A549 (cell line): ENCODE results near the gene CD96.

ENCODE experiments used
- CEBPB ChIP-seq, 2 experiments: fragments of >200 bp in 1 of 2; sonication (Bioruptor Twin) in 1 of 2; formaldehyde crosslinking in 1 of 2; IDR thresholded peaks; 2 replicates each; pipeline ENCODE4 v1.6.1; 2012 to 2016
- ESRRA ChIP-seq: fragments of 150-350 bp; IDR thresholded peaks from 2 replicates; pipeline ENCODE4 v1.6.1; 2014; ENCODE audit warnings: mild to moderate bottlenecking, low read length, borderline replicate concordance
- GATA3 ChIP-seq: IDR thresholded peaks from 2 replicates; pipeline ENCODE4 v1.6.1; 2012; ENCODE audit warnings: borderline replicate concordance
- NR3C1 ChIP-seq: fragments of >200 bp; sonication (Bioruptor Twin); formaldehyde crosslinking; IDR thresholded peaks from 3 replicates; pipeline ENCODE4 v1.6.1; 2017
- POLR2A ChIP-seq: IDR thresholded peaks from 2 replicates; pipeline ENCODE4 v1.6.1; 2012; ENCODE audit warnings: mild to moderate bottlenecking, low read length
- RCOR1 ChIP-seq: fragments of 150-350 bp; IDR thresholded peaks from 2 replicates; pipeline ENCODE4 v1.6.1; 2014; ENCODE audit warnings: antibody characterized with exemption, low read length, low read depth
- USF2 ChIP-seq: fragments of 450-650 bp; IDR thresholded peaks from 2 replicates; pipeline ENCODE4 v1.6.1; 2014; ENCODE audit warnings: antibody characterized with exemption
- TF ChIP-seq, protein P1 (sequence below): fragments of >200 bp; sonication (Bioruptor Twin); formaldehyde crosslinking; IDR thresholded peaks from 3 replicates; pipeline ENCODE4 v1.5.1; 2016
- TF ChIP-seq, protein P2 (sequence below): fragments of 250-450 bp; sonication (Bioruptor Pico); IDR thresholded peaks from 2 replicates; pipeline ENCODE4 v1.5.0; 2021; ENCODE audit warnings: mild to moderate bottlenecking, moderate library complexity, borderline replicate concordance
- TF ChIP-seq, protein P3 (sequence below): IDR thresholded peaks from 2 replicates; pipeline ENCODE4 v1.6.1; 2012

DNA sequence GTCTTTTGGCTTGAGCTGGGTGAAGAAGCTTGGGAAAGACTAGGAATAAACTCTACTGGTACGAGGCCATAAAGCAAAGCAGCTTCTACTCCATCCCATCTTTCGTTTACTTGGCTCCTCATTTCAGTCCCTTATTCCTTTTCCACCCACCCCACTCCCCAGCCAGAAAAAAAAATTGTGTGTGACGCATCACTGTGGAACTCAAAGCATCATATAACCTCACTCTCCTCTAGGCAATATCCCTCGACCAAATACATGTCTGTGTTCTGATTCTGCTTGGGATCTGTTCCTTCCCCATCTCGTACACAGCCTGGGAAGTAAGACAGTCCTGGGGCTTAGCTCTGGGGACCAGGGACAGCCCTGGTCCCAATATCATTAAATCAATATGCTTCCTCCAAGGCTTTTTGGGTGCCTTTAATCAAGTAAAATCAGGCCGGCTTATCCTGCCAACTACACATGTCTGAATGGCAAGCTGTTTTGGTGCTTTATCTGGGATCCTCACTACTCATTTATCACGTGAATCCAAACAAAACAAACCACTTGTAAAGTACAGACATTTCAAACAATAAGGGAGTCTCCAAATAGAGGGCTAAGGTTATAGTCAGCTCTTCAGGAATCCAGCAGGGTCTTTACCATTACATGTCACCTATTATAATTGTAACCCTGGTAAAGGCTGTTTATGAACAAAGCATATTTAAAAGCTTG, 128.1 kb downstream of the CD96 start:
- TF ChIP-seq, protein P1, sequence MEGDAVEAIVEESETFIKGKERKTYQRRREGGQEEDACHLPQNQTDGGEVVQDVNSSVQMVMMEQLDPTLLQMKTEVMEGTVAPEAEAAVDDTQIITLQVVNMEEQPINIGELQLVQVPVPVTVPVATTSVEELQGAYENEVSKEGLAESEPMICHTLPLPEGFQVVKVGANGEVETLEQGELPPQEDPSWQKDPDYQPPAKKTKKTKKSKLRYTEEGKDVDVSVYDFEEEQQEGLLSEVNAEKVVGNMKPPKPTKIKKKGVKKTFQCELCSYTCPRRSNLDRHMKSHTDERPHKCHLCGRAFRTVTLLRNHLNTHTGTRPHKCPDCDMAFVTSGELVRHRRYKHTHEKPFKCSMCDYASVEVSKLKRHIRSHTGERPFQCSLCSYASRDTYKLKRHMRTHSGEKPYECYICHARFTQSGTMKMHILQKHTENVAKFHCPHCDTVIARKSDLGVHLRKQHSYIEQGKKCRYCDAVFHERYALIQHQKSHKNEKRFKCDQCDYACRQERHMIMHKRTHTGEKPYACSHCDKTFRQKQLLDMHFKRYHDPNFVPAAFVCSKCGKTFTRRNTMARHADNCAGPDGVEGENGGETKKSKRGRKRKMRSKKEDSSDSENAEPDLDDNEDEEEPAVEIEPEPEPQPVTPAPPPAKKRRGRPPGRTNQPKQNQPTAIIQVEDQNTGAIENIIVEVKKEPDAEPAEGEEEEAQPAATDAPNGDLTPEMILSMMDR: no peak
- TF ChIP-seq POLR2A (no peak), USF2 (no peak), GATA3 (no peak), RCOR1 (no peak), NR3C1 (no peak), CEBPB (IDR thresholded peaks at IDR 0.05) (no peak), ESRRA (no peak)
- TF ChIP-seq, protein P2, sequence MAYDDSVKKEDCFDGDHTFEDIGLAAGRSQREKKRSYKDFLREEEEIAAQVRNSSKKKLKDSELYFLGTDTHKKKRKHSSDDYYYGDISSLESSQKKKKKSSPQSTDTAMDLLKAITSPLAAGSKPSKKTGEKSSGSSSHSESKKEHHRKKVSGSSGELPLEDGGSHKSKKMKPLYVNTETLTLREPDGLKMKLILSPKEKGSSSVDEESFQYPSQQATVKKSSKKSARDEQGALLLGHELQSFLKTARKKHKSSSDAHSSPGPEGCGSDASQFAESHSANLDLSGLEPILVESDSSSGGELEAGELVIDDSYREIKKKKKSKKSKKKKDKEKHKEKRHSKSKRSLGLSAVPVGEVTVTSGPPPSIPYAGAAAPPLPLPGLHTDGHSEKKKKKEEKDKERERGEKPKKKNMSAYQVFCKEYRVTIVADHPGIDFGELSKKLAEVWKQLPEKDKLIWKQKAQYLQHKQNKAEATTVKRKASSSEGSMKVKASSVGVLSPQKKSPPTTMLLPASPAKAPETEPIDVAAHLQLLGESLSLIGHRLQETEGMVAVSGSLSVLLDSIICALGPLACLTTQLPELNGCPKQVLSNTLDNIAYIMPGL (CRISPR knock-in tag): no peak
- TF ChIP-seq, protein P3, sequence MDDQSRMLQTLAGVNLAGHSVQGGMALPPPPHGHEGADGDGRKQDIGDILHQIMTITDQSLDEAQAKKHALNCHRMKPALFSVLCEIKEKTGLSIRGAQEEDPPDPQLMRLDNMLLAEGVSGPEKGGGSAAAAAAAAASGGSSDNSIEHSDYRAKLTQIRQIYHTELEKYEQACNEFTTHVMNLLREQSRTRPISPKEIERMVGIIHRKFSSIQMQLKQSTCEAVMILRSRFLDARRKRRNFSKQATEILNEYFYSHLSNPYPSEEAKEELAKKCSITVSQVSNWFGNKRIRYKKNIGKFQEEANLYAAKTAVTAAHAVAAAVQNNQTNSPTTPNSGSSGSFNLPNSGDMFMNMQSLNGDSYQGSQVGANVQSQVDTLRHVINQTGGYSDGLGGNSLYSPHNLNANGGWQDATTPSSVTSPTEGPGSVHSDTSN: no peak
